Chondrocyte (in vitro differentiated cells): Measurements from ENCODE around the gene LPIN1. TPM values are rescaled to one million over a fixed set of nuclear protein-coding genes. Genes with fewer than 3 reads are reported as not detected.

ENCODE experiments used
- DNase-seq: peaks from one replicate; pipeline ENCODE4 v3.0.0; 2021; ENCODE audit warnings: mixed read lengths, low spot score
- H3K27ac Mint-ChIP-seq: one replicate; pipeline ENCODE4 v1.8.0; 2021; ENCODE audit warnings: mild to moderate bottlenecking, moderate library complexity, mixed read lengths; ENCODE audit not compliant: unreplicated experiment
- H3K27me3 Mint-ChIP-seq: 2 replicates; pipeline ENCODE4 v1.8.0; 2021; ENCODE audit warnings: low read depth, mixed read lengths
- H3K36me3 Mint-ChIP-seq: 2 replicates; pipeline ENCODE4 v1.8.0; 2021; ENCODE audit warnings: low read depth, mixed read lengths
- H3K4me1 Mint-ChIP-seq: 2 replicates; pipeline ENCODE4 v1.8.0; 2021; ENCODE audit warnings: low read depth, mild to moderate bottlenecking, mixed read lengths
- H3K4me3 Mint-ChIP-seq: one replicate; pipeline ENCODE4 v1.8.0; 2021; ENCODE audit warnings: mild to moderate bottlenecking, moderate library complexity, mixed read lengths; ENCODE audit not compliant: unreplicated experiment
- H3K9me3 Mint-ChIP-seq: 2 replicates; pipeline ENCODE4 v1.8.0; 2021; ENCODE audit warnings: low read depth, mixed read lengths
- CTCF ChIP-seq: fragments of 200-600 bp; sonication (generic); IDR thresholded peaks from 2 replicates; pipeline ENCODE4 v1.5.0; 2021; ENCODE audit warnings: antibody characterized with exemption, mild to moderate bottlenecking, moderate library complexity
- total RNA-seq: library from RNA; stranded (reverse); gene quantifications from 3 replicates; pipeline ENCODE4 v1.2.1, GENCODE V29; 2021

LPIN1 gene
- total RNA-seq, 1 donor from 2014 or later = 17.5 TPM

GRCh38 chr2:11828933-11829323, 82.5 kb downstream of the LPIN1 start:
- no peaks in the 10 kb centered on the region for H3K9me3 Mint-ChIP-seq
- no peak overlapping the region for H3K4me3 Mint-ChIP-seq
- H3K4me1 Mint-ChIP-seq = peaks cover 27% of the 10 kb centered on the region
- no peak for TF ChIP-seq CTCF
- H3K36me3 Mint-ChIP-seq = peaks cover 13% of the 10 kb centered on the region
- no peak overlapping the region for H3K27ac Mint-ChIP-seq
- H3K27me3 Mint-ChIP-seq = no peaks in the 10 kb centered on the region
- DNase-seq = no peak

GRCh38 chr2:11829324-11829946, 83.0 kb downstream of the LPIN1 start:
- H3K27ac Mint-ChIP-seq = peak overlapping the region; percentile 92
- peaks cover 5% of the 10 kb centered on the region for H3K9me3 Mint-ChIP-seq
- no peaks in the 10 kb centered on the region for H3K27me3 Mint-ChIP-seq
- DNase-seq = no peak
- peaks cover 9% of the 10 kb centered on the region for H3K36me3 Mint-ChIP-seq
- peaks cover 27% of the 10 kb centered on the region for H3K4me1 Mint-ChIP-seq
- H3K4me3 Mint-ChIP-seq = peak overlapping the region; percentile 62
- TF ChIP-seq CTCF = peak; percentile 77

GRCh38 chr2:11829947-11830707, 83.7 kb downstream of the LPIN1 start:
- H3K27ac Mint-ChIP-seq = peak overlapping the region; percentile 92
- H3K27me3 Mint-ChIP-seq = no peaks in the 10 kb centered on the region
- TF ChIP-seq CTCF = peak; percentile 73
- no peak for DNase-seq
- H3K9me3 Mint-ChIP-seq = peaks cover 8% of the 10 kb centered on the region
- H3K4me1 Mint-ChIP-seq = peaks cover 27% of the 10 kb centered on the region
- H3K36me3 Mint-ChIP-seq = peaks cover 6% of the 10 kb centered on the region
- H3K4me3 Mint-ChIP-seq = peak overlapping the region; percentile 62

GRCh38 chr2:11830708-11831301, 84.4 kb downstream of the LPIN1 start:
- Mint-ChIP-seq H3K36me3 (peaks cover 6% of the 10 kb centered on the region), H3K9me3 (peaks cover 10% of the 10 kb centered on the region), H3K27me3 (no peaks in the 10 kb centered on the region), H3K27ac (peak overlapping the region; percentile 92), H3K4me3 (peak overlapping the region; percentile 62), H3K4me1 (peaks cover 22% of the 10 kb centered on the region)
- no peak for DNase-seq
- TF ChIP-seq CTCF = no peak

GRCh38 chr2:11831415-11831814, 85.0 kb downstream of the LPIN1 start:
- TF ChIP-seq CTCF = no peak
- Mint-ChIP-seq H3K4me3 (no peak overlapping the region), H3K27ac (no peak overlapping the region), H3K36me3 (peaks cover 5% of the 10 kb centered on the region), H3K9me3 (peaks cover 10% of the 10 kb centered on the region), H3K27me3 (no peaks in the 10 kb centered on the region), H3K4me1 (peaks cover 22% of the 10 kb centered on the region)
- no peak for DNase-seq
